Fibroblast of skin of scalp (primary cell): ENCODE data around the gene LRRC56.

ENCODE experiments used
- DNase-seq: peaks from one replicate; pipeline ENCODE4 v3.0.0-alpha.2; 2013

Gene LRRC56

DNA sequence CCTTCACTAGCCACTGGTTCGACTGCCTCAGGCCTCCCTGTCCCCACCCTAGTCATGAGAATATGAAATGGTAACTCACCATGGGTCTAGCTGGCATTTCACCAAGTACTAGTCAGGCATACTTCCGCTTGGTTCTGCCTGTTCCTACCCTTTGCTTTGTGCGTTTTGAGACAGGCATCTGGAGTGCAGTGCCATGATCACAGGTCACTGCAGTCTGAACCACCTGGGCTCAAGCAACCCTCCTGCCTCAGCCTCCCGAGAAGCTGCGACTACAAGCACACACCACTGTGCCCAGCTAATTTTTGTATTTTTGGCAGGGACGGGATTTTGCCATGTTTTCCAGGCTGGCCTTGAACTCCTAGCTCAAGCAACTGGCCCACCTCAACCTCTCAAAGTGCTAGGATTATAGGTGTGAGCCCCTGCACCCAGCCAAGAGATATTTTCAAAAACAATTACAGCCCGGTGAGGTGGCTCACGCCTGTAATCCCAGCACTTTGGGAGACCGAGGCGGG lies 16.1 kb upstream of the LRRC56 start:
- DNase-seq: no peak

DNA sequence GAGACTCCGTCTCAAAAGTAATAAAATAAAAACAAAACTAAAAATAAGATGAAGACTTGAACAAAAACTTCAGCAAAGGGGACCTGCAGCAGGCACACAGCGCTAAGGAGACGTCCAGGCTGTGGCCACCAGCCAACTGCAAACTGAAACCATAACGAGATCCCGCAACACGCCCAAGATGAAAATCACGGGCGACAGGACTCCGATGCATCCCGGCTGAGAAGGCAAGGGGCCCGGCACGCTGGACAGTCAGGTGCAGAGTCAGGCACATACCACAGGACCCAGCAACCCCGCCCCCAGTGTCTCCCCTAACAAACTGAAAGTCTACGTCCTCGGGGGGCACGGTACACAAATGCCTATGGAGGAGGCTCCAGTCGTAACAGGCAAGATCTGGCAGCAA lies 11.1 kb upstream of the LRRC56 start:
- no peak for DNase-seq

DNA sequence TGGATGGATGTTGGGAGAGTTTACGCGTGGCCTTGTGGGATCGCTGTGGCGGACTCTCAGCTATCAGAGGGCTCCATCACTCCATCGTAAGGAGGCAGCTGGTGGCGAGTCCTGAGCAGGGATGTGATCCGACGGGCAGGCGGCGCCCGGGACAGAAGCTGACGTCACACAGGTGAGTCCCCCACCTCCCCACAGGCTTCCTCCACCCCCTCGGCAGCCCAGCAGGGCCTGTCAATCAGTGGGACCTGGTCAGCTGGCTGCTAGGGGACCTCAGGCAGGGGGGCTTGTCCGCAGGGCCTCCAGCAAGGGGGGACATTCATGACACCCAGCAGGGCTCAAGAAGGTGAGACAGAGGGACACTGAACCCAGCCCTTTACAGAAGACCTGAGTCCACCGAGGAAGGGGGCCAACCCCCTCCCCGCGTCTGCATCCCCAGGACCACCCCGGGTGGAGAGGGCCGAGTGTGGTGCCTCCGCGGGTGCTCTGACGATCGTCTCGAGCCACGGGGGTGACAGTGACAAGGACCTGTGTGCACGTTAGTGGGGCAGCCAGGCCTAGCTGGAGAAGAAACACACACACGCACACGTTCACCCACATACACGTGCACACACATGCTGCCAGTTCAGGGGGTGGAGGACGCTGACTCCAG lies 9.0 kb upstream of the LRRC56 start:
- DNase-seq: no peak

DNA sequence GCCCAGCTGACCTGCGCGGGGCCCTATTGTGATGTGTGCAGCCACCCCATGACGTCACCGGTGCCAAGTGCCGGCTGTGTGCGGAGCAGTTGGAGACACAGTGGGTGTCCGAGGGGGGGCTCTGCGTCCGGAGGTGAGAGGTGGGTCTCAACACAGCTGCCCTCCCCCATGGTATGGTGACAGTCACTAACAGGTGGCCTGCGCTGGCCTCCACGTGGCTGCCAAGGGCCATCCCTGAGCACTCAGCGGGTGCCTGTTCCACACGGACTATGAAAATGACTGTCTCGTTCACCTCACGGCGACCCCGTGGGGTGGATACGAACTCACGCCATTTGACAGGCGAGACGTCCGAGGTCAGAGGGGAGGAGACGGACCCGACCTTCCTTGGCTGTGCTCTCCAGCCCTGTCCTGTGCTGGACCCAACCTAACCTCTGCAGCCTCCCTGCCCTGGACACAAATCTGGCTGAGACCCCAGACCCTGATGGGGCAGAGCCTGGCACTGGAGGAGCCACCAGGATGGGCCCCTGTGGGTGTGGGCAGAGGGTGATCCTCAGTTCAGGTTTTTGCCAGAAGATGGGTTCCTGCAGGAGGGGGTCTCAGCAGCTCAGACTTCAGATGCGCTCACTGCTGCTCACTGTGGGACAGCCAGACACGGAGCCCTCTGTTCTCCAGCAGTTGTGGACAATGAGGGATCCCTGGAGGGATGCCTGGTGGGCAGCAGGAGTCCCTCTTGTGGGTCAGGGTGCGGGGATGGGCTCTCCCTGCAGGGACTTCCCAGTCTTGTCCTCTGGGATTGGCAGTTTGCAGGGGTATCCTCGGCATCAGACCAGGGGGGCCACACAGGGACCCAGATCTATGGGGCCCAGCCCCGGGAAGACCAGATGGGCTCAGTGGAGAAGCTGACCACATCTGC lies 8.3 kb upstream of the LRRC56 start:
- no peak for DNase-seq

DNA sequence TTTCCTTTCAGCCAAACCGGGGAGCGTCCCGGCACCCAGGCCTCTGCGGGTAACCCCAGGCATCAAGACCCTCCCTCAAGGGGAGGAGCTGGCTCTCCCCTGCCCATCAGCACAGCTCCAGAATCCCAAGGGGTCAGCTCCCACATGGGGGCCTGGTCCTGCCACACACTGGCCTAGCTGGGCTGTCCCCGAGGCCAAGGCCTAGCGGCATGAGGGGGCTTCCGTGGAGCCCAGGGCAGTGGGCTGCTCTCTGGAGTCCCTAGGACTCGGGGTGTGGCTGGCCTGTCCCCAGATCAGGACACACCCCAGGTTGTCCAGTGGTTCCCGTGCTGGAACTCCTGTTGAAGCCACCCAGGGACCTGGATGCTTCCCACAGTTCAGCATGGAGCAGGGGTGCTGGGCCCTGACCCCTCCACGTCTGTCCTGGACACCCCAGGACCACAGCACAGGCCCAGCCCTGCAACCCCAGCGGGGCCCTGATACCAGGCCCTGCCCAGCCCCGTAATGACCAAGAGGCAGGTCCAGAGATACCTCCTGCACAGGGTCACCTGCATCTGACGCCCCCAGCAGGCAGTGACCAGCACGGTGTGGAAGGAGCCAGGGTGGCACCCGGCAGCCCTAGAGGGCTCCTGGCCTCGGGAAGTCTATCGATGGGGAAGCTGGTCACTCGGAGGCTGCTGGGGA lies 7.5 kb upstream of the LRRC56 start:
- no peak for DNase-seq

DNA sequence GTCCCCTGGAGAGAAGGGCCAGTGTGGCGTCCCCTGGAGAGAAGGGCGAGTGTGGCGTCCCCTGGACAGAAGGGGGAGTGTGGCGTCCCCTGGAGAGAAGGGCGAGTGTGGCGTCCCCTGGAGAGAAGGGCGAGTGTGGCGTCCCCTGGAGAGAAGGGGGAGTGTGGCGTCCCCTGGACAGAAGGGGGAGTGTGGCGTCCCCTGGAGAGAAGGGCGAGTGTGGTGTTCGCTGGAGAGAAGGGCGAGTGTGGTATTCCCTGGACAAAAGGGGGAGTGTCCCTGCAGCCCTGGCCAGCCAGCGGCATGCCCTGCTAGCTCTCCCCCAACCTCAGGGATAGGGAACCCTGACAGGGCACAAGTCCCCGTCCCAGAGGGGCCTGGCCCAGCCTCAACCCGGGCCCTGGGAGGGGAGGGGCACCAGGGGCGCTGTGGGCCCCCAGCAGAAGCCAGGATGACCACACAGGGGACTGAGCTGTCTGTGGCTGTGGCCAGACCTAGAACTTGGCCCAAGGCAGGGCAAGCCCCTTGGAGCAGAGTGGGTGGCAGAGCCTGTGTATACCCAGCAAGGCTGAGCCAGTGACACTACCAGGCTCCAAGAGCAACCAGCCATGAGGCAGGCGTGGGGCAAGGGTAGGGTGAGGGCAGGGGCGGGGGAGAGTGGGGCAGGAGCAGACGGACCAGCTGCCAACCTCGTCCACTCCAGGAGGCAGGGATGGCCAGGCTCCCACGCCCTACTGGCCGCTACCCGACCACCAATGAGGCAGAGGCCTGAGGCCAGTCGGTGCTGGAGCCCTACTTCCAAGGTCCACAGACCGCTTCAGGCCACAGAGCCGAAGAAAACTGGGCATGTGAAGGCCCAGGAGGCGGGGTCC lies 6.1 kb upstream of the LRRC56 start:
- no peak for DNase-seq

DNA sequence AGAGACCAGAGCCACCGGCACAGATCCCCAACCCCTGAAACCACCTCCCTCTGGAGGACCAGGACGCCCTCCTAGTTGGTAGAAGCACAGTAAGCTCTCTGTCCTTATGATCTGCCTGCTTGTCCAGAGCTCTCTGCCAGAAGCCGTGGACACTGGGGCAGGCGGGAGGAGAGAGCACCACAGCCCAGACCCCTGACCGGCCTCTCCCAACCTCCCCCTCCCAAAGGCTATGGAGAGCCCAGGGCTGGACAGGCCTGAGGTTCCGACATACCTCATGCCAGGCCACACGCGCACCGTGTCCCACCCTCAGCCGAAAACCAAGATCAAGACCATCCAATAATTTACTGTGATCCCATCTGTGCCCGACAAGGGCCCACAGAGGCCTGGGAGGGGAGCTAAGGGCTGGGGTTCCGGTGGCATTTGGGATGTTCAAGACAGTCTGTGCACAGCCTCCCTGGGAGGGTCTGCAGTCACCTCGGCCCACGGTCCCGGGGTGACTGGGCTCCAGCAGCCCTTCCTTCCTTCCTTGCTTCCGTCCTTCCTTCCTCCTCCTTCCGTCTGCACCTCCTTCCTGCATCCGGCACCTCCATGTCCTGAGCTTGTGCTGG lies 5.3 kb upstream of the LRRC56 start:
- DNase-seq: no peak

DNA sequence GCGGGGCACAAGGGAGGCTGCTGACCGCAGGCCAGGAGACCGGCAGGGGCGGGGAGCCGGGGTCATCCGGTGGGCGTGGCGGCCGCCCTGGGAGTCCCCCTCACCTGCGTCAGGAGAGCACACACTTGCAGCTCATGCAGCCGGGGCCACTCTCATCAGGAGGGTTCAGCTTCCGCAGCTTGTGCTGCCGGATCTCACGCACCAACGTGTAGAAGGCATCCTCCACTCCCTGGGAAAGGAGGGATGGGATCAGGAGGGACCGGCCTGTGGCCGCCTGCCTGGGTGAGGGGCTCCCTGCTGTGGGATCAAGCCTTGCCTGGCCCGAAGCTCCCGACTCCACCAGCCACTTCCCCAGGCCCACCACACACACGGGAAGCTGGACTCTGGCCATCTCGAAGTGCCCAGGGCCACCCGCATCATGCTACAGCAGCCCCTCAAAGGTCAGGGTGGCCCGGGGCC lies 4.8 kb upstream of the LRRC56 start:
- DNase-seq: no peak

DNA sequence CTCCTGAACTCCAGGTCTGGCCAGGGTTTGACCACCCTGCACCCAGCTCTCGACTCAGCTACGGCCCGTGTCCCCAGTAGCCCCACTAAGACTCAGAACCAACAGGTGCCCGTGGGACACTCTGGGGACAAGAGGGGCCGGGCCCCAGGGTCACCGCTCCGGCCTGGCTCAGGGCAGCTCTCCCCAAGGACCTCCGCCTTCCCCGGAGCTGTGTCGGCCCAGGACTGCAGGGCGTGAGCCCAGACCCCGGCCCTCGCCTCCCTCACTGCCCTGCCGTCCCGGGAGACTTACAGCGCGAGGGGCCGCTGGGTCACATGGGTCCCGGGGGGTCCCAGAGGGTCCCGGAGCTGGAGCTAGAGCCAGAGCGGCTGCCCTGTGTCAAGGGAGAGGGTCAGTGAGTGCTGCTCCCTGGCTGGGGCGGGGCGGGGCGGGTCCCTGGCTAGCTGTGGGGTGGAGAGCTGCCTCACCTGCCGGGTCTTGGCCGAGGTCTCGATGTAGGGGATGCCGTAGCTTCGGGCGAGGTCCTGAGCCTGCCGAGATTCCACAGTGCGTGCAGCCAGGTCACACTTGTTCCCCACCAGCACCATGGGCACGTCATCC lies 4.2 kb upstream of the LRRC56 start:
- no peak for DNase-seq

DNA sequence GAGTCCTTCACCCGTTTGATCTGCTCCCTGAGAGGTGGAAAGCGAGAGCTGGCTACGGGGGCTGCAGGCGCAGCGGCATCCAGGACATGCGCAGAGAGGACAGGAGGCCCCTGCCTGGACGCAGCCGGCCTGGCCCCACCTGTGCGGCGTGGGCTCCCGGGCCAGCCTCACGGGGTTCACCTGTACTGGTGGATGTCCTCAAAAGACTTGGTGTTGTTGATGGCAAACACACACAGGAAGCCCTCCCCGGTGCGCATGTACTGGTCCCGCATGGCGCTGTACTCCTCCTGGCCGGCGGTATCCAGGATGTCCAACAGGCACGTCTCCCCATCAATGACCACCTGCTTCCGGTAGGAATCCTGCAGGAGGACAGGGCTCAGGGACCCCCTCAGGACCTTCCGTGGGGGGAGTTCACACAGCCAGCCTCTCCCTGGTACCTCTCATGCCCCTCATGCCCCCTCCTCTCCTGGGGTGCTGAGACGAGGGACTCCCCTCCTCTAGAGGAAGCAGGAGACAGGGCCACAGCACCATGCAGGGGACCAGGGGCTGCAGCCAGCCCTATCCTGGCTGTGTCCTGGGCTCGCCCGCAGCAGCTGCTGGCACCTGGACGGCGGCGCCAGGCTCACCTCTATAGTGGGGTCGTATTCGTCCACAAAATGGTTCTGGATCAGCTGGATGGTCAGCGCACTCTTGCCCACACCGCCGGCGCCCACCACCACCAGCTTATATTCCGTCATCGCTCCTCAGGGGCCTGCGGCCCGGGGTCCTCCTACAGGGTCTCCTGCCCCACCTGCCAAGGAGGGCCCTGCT lies 3.5 kb upstream of the LRRC56 start:
- no peak for DNase-seq

DNA sequence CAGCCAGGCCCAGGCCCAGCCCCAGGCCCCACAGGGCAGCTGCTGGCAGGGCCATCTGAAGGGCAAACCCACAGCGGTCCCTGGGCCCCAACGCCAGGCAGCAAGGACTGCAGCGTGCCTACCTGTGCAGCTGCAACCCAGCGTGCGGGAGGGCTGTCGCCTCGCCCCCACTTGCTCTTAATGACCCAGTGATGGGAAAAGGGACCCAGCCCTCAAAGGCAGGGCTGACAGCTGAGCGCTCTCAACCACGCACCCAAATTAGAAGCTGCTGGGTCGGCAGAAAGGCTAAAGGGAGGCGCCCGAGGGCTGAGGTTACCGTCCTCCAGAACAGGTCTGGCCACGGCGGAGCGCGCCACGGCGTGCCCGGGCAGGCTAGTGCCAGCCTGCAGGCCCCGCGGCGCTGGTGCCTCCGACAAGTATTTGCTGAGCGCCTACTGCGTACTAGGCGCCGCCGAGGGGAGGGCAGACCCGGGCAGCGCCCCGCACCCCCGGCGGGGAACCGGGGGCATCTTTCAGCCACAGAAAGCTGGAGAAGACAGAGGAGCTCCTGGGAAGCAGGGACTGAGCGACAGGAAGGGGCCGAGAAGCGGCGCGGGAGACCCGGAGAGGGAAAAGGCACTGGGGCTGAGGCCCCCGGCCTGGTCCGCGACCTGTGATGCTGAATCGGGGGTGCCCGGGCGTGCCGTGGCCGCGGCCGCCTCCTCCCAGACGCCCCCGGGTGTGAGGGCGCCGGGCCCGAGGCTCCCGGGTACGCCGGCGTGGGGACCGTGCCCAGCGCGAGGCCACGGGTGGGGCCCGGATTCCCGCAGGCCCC lies 2.7 kb upstream of the LRRC56 start:
- DNase-seq: no peak

DNA sequence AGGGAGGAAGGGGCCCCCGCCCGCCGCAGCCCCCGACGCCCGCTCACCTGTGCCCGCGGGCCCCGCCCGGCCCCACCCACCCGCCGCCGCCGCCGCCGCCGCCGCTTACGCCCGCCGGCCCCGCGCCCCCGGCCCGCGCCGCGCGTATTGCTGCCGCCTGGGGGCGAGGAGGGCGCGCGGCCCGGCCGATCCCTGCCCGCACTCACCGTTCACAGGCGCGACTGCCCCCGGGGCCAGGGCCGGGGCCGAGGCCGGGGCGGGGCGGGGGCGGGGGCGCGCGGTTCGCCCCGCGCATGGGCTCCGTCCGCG lies 2.2 kb upstream of the LRRC56 start:
- no peak for DNase-seq

DNA sequence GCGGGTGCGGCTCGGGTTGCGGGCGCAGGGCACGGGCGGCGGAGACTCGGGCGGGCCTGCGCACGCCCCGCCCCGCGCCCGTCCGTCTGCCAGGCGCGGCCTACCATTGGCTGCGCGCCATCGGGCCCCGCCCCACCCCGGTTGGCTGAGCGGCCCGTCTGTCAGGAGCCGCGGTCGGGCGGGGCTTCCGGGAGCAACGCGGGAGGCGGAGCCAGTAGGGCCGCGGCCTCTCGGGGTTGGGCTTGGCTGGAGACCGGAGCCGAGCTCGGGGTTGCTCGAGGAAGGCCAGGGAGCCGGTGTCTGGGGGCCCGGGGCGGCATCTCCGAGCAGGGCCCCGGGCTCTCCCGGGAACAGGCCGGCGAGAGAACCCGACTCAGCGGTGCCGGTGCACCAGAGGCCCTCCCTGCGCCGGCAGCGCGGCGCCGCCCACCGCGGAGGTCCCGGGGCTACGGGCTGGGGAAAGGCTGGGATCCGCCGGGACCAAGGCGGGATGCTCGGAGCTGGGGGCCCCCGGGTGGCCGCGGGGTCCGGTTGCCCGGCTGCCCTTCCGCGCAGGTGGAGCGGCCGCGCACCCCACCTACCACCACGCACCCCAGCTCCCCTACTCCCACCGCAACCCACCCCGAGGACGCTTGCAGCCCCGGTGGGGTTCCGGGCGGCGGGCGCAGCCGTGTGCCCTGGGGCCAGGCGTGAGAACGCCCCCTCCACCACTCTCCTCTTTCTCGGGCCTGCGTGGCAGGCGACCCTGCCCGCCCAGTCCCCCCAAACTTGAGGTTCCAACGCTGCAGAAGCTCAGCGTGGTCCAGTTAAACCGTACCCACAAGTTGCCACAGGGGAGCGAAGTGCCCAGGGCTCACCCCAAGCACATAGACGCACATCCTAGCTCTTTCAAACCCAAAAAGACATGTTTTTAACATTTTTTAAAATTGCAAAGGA lies 1.5 kb upstream of the LRRC56 start, which contains the start of gene HRAS:
Gene HRAS, minus strand, starts transcription at position 58 of the 936 bp plus-strand sequence.
- DNase-seq: peak; percentile 95

DNA sequence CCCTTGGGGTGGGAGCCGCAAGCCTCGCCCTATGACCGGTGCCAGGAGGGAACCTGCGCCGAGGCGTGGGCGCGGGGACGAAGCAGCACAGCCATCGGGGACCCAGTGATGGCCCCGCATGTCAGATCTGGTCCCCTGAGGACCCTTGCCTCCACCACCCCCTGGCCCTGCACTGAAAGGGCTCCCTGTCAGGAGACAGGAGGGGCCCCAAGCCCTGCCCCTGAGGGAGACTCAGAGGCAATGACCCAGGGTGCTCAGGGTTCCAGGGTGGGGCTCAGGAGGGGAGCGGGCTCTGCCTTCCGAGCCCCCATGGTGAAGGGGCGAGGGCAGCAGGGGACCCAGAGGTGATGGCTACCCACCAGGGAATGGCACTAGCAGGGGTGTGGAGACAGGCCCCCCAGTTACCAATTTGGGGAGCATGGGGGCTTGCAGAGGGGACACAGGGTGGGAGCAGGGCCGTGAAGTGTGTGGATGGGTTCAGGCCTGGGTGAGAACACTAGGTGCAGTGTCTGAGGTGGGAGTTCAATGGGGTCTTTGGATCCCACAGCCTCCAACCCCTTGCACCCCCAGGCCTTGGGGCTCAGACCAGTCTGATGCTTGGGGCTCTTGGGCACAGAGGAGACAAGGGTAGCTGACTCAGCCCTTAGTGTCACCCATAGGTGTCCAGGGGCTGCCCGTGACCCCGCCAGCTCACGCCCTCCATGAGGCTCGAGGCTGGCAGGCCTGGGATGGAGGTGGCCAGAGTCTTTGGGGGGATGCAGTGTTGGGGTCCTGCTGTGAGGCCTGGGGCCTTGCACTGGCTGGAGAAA lies 499 bp downstream of the LRRC56 start:
- DNase-seq: no peak

DNA sequence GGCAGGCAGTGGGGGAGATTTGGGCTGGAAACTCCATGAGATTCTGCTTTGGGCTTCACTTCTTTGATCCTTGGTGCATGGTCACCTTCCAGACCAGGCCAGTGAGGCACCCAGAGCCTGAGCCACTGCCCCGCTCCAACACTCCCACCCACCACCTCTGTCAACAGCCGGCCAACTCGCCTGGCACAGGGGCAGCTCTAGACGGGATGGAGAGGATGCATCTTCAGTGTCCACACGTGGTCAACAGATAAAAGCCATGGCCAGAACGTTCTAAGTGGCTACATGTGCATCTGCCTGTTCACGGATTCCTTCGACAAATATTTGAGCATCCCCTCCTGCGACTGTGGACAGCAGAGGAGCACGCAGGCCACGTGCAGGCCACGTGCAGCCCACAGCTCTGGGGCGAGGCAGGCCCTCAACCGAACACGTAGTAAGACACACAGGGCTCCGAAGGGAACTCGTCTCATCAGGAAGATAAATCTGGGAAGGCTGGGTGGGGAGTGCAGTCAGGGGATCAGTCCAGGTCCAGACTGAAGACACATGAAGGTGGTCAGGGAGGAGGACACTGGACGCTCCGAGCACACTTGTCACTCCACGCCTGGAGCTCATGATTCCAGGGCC lies 1.2 kb downstream of the LRRC56 start:
- no peak for DNase-seq

DNA sequence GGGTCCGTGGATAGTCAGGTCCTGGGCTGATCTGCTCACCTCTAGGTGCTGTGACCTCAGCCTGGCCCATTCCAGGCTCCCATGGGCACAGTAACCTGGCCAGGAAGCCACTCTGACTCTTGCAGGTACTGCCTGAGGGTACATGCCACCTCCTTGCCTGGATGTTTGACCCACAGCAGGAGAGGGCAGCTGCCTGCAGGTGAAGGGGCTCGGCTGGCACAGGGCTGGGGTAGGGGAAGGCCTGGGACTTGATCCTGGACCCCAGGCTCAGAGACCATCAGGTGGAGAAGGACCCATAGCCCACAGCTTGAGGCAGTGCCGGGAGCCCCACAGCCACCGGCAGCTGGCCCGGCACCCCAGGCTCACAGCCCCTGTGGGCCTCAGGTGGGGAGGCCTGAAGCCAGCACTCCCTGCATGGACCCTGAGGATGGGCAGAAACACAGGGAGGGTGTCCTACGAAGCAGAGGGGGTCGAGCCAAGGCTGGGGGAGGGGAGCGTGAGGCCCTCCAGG lies 2.7 kb downstream of the LRRC56 start:
- DNase-seq: no peak
